ENCODE measurements around the gene SMCO2.

Gene SMCO2

DNA sequence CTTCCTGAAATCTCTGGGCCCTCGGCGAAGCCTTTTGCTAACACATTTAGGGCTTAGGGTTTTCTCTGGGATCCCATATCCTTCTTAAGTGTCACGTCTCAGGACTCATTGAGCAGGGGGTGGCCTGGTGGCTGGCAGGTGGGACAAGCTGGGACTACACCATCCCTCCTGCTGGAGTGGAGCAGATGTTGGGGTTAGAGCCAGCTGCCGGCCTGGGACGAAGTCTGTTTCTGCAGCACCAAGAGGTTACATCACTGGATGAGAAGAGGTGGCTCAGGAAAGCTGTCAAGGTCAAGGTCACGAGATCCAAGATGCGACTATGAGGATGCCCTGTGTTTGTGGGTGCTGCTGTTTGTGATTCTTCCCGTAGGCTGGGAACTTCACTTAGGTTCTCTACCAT, 16.3 kb downstream of the SMCO2 start:
- no peaks in the 10 kb centered on the region for H3K36me3 ChIP-seq (ENCODE audit: control insufficient read depth in 2 of 2, insufficient read depth in 1 of 2, low read length in 2 of 2)
- H3K4me1 ChIP-seq (ENCODE audit: control insufficient read depth, insufficient read depth, low read length): no peaks in the 10 kb centered on the region
- H3K9me3 ChIP-seq (ENCODE audit: control insufficient read depth, insufficient read depth, low read depth, low read length): no peaks in the 10 kb centered on the region
- POLR2A ChIA-PET: no interaction called here
- CTCF ChIA-PET: interaction anchor here (0.6 kb wide), 1 partner anchor 34 kb away, joined by 3 read pairs; no protein-coding TSS in a partner anchor
- H3K4me3 ChIP-seq (ENCODE audit: low read depth, low read length): no peak overlapping the region
- H3K27ac ChIP-seq (ENCODE audit: extremely low read depth, low read depth, low read length): no peak overlapping the region
- TF ChIP-seq ZFP37 (tag by site-specific recombination; IDR thresholded peaks at IDR 0.05) (no peak), ZNF423 (tag by site-specific recombination; IDR thresholded peaks at IDR 0.05) (no peak), ZNF707 (tag by site-specific recombination; IDR thresholded peaks at IDR 0.05) (no peak), ZBTB1 (tag by site-specific recombination; IDR thresholded peaks at IDR 0.05) (no peak), ZBTB8A (tag by site-specific recombination; IDR thresholded peaks at IDR 0.05) (no peak), ZNF133 (tag by site-specific recombination; IDR thresholded peaks at IDR 0.05) (no peak), ZBTB21 (tag by site-specific recombination; IDR thresholded peaks at IDR 0.05) (no peak), ZFP41 (tag by site-specific recombination; IDR thresholded peaks at IDR 0.05; ENCODE audit: borderline replicate concordance) (no peak), ZSCAN23 (tag by site-specific recombination; IDR thresholded peaks at IDR 0.05) (no peak), ZSCAN16 (tag by site-specific recombination; IDR thresholded peaks at IDR 0.05) (no peak), TRIM28 (IDR thresholded peaks at IDR 0.05; ENCODE audit: borderline replicate concordance, low read length) (no peak), BCL6B (tag by site-specific recombination; IDR thresholded peaks at IDR 0.05) (no peak), ZNF146 (tag by site-specific recombination; IDR thresholded peaks at IDR 0.05) (no peak)
- TF ChIP-seq, protein P1, sequence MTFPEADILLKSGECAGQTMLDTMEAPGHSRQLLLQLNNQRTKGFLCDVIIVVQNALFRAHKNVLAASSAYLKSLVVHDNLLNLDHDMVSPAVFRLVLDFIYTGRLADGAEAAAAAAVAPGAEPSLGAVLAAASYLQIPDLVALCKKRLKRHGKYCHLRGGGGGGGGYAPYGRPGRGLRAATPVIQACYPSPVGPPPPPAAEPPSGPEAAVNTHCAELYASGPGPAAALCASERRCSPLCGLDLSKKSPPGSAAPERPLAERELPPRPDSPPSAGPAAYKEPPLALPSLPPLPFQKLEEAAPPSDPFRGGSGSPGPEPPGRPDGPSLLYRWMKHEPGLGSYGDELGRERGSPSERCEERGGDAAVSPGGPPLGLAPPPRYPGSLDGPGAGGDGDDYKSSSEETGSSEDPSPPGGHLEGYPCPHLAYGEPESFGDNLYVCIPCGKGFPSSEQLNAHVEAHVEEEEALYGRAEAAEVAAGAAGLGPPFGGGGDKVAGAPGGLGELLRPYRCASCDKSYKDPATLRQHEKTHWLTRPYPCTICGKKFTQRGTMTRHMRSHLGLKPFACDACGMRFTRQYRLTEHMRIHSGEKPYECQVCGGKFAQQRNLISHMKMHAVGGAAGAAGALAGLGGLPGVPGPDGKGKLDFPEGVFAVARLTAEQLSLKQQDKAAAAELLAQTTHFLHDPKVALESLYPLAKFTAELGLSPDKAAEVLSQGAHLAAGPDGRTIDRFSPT (tag by site-specific recombination; IDR thresholded peaks at IDR 0.05): no peak

- POLR2A ChIA-PET: interaction anchor here (0.7 kb wide), 1 partner anchor 111 kb away, joined by 6 read pairs; no protein-coding TSS in a partner anchor
- H3K4me1 ChIP-seq (ENCODE audit: control insufficient read depth, insufficient read depth, low read length): no peaks in the 10 kb centered on the region
- no peaks in the 10 kb centered on the region for H3K9me3 ChIP-seq (ENCODE audit: control insufficient read depth, insufficient read depth, low read depth, low read length)
- no peaks in the 10 kb centered on the region for H3K36me3 ChIP-seq (ENCODE audit: control insufficient read depth in 2 of 2, insufficient read depth in 1 of 2, low read length in 2 of 2)
- H3K4me3 ChIP-seq (ENCODE audit: low read depth, low read length): no peak overlapping the region
- no peak overlapping the region for H3K27ac ChIP-seq (ENCODE audit: extremely low read depth, low read depth, low read length)
- CTCF ChIA-PET: interaction anchor here (0.9 kb wide), 1 partner anchor 39 kb away, joined by 4 read pairs; no protein-coding TSS in a partner anchor
- TF ChIP-seq ZNF513 (tag by site-specific recombination; IDR thresholded peaks at IDR 0.05) (no peak), ZNF629 (tag by site-specific recombination; IDR thresholded peaks at IDR 0.05) (no peak), ZNF26 (tag by site-specific recombination; IDR thresholded peaks at IDR 0.05) (no peak), ZNF639 (tag by site-specific recombination; IDR thresholded peaks at IDR 0.05) (no peak), ZBTB44 (tag by site-specific recombination; IDR thresholded peaks at IDR 0.05) (no peak), AEBP2 (tag by site-specific recombination; IDR thresholded peaks at IDR 0.05; ENCODE audit: borderline replicate concordance) (no peak), KLF1 (tag by site-specific recombination; IDR thresholded peaks at IDR 0.05) (no peak), MYNN (tag by site-specific recombination; IDR thresholded peaks at IDR 0.05; ENCODE audit: borderline replicate concordance) (no peak), ZNF433 (tag by site-specific recombination; IDR thresholded peaks at IDR 0.05; ENCODE audit: low read depth) (no peak), TCF7L2 (IDR thresholded peaks at IDR 0.05; ENCODE audit: borderline replicate concordance, low read depth, low read length) (no peak)
Measured at GRCh38 chr12:27463511-27464219, 17.1 kb downstream of the SMCO2 start.

All from HEK293 (cell line).